Sigmoid colon (tissue), 3 donors: ENCODE results near the gene ESCO1.

Experiments
- CTCF ChIP-seq, 4 experiments: fragments of 450-650 bp in 3 of 4; fragments of 200-600 bp in 1 of 4; IDR thresholded peaks; one replicate each; pipeline ENCODE4 v1.5.1; 2016 to 2019; ENCODE audit warnings: antibody characterized with exemption in 4 of 4, mild to moderate bottlenecking in 3 of 4, moderate library complexity in 2 of 4
- POLR2A ChIP-seq, 2 donors: fragments of 450-650 bp; IDR thresholded peaks; one replicate each; pipeline ENCODE4 v1.6.1; 2016; ENCODE audit warnings: antibody characterized with exemption in 2 of 2, mild to moderate bottlenecking in 2 of 2, moderate library complexity in 2 of 2

- TF ChIP-seq CTCF (IDR thresholded peaks at IDR 0.05) (no peak), POLR2A (IDR thresholded peaks at IDR 0.05) (no peak)
Observed at GRCh38 chr18:21484851-21485636, 115.5 kb downstream of the ESCO1 start.
